Type B pancreatic cell (in vitro differentiated cells): ENCODE results near the gene SRPK2. TPM values are rescaled to one million over a fixed set of nuclear protein-coding genes. Genes with fewer than 3 reads are reported as not detected.

Experiments
- DNase-seq: peaks from one replicate; pipeline ENCODE4 v3.0.0; 2021; ENCODE audit warnings: mixed read lengths; ENCODE audit not compliant: unreplicated experiment; ENCODE audit errors: extremely low spot score
- H3K27ac Mint-ChIP-seq: 2 replicates; pipeline ENCODE4 v1.8.0; 2021; ENCODE audit warnings: mild to moderate bottlenecking, mixed read lengths
- H3K27me3 Mint-ChIP-seq: 2 replicates; pipeline ENCODE4 v1.8.0; 2021; ENCODE audit warnings: mixed read lengths
- H3K36me3 Mint-ChIP-seq: 2 replicates; pipeline ENCODE4 v1.8.0; 2021; ENCODE audit warnings: mixed read lengths
- H3K4me1 Mint-ChIP-seq: one replicate; pipeline ENCODE4 v1.8.0; 2021; ENCODE audit warnings: mixed read lengths; ENCODE audit not compliant: unreplicated experiment
- H3K4me3 Mint-ChIP-seq: 2 replicates; pipeline ENCODE4 v1.8.0; 2021; ENCODE audit warnings: mild to moderate bottlenecking, mixed read lengths
- H3K9me3 Mint-ChIP-seq: 2 replicates; pipeline ENCODE4 v1.8.0; 2021; ENCODE audit warnings: mixed read lengths
- total RNA-seq: library from RNA; stranded (reverse); gene quantifications from 2 replicates; pipeline ENCODE4 v1.2.1, GENCODE V29; 2021; ENCODE audit warnings: low replicate concordance
- TF ChIP-seq, protein P1 (sequence below): fragments of 200-600 bp; sonication (generic); conservative IDR thresholded peaks from 2 replicates; pipeline ENCODE4 v1.5.0; 2021; ENCODE audit warnings: antibody characterized with exemption, mild to moderate bottlenecking

The SRPK2 gene
- total RNA-seq, 1 donor from 2014 or later, result 36.0 TPM

- H3K36me3 Mint-ChIP-seq, result peaks cover 4% of the 10 kb centered on the region
- H3K4me1 Mint-ChIP-seq, result peaks cover 11% of the 10 kb centered on the region
- TF ChIP-seq, protein P1, sequence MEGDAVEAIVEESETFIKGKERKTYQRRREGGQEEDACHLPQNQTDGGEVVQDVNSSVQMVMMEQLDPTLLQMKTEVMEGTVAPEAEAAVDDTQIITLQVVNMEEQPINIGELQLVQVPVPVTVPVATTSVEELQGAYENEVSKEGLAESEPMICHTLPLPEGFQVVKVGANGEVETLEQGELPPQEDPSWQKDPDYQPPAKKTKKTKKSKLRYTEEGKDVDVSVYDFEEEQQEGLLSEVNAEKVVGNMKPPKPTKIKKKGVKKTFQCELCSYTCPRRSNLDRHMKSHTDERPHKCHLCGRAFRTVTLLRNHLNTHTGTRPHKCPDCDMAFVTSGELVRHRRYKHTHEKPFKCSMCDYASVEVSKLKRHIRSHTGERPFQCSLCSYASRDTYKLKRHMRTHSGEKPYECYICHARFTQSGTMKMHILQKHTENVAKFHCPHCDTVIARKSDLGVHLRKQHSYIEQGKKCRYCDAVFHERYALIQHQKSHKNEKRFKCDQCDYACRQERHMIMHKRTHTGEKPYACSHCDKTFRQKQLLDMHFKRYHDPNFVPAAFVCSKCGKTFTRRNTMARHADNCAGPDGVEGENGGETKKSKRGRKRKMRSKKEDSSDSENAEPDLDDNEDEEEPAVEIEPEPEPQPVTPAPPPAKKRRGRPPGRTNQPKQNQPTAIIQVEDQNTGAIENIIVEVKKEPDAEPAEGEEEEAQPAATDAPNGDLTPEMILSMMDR, result no peak
- H3K27ac Mint-ChIP-seq, result no peak overlapping the region
- H3K27me3 Mint-ChIP-seq, result no peaks in the 10 kb centered on the region
- no peaks in the 10 kb centered on the region for H3K9me3 Mint-ChIP-seq
- H3K4me3 Mint-ChIP-seq, result no peak overlapping the region
- DNase-seq, result no peak
These were observed 171.9 kb downstream of the SRPK2 start for GRCh38 chr7:105216786-105217185.

- Mint-ChIP-seq H3K27me3 (no peaks in the 10 kb centered on the region), H3K9me3 (no peaks in the 10 kb centered on the region)
- TF ChIP-seq, protein P1, result no peak
These were observed 172.9 kb downstream of the SRPK2 start for GRCh38 chr7:105215821-105216220.

DNA sequence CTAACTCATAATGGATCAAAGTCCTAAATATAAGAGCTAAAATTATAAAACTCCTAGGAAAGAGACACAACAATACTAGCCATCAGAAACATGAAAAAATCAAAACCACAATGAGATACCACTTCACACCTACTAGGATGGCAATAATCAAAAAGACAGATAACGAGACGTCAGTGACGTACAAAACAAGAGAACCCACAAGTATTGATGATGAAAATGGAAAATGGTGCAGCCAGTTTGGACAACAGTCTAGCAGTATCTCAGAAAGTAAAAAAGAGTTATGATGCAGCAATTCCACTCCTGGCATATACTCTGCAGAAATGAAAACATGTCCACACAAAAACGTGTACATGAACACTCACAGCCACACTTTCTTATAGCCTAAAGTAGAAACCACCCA is 173.5 kb downstream of the SRPK2 start:
- TF ChIP-seq, protein P1, result no peak
- Mint-ChIP-seq H3K4me1 (peaks cover 20% of the 10 kb centered on the region), H3K9me3 (no peaks in the 10 kb centered on the region), H3K4me3 (no peak overlapping the region), H3K27me3 (no peaks in the 10 kb centered on the region), H3K36me3 (peaks cover 4% of the 10 kb centered on the region), H3K27ac (peak overlapping the region; percentile 42)
- DNase-seq, result no peak

More at GRCh38 chr7:105215821-105216220, 172.9 kb downstream of the SRPK2 start:
- DNase-seq, result no peak
- no peak overlapping the region for H3K4me3 Mint-ChIP-seq
- peaks cover 13% of the 10 kb centered on the region for H3K4me1 Mint-ChIP-seq
- H3K27ac Mint-ChIP-seq, result peak overlapping the region; percentile 42
- H3K36me3 Mint-ChIP-seq, result peaks cover 4% of the 10 kb centered on the region

GRCh38 chr7:105213611-105214010 is 175.1 kb downstream of the SRPK2 start:
- Mint-ChIP-seq H3K9me3 (no peaks in the 10 kb centered on the region), H3K4me3 (no peak overlapping the region), H3K4me1 (peaks cover 21% of the 10 kb centered on the region), H3K36me3 (peaks cover 4% of the 10 kb centered on the region), H3K27me3 (no peaks in the 10 kb centered on the region), H3K27ac (no peak overlapping the region)
- DNase-seq, result no peak
- TF ChIP-seq, protein P1, result no peak

DNA sequence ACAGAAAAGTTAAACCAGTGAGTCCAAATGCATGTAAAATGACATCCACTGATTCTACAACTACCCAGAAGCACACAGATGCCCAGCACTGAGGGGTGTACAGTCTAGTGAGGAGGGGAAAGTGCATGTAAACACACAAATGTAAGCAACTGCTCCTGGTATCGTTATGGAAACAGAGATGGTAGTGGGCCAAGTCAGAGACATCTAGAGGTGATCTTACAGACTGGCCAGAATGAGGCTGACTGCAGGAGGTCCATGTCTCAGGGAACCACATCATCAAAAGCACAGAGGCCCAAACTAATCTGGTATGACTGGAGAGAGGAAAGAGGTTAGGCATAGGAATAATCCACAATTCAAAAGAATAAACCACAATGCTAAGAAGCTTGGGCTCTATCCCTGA is 176.5 kb downstream of the SRPK2 start:
- H3K36me3 Mint-ChIP-seq, result peaks cover 4% of the 10 kb centered on the region
- DNase-seq, result no peak
- H3K27me3 Mint-ChIP-seq, result no peaks in the 10 kb centered on the region
- TF ChIP-seq, protein P1, result no peak
- H3K4me1 Mint-ChIP-seq, result peaks cover 10% of the 10 kb centered on the region
- no peaks in the 10 kb centered on the region for H3K9me3 Mint-ChIP-seq
- H3K27ac Mint-ChIP-seq, result no peak overlapping the region
- H3K4me3 Mint-ChIP-seq, result no peak overlapping the region

GRCh38 chr7:105210721-105211205 is 178.0 kb downstream of the SRPK2 start:
- H3K9me3 Mint-ChIP-seq, result no peaks in the 10 kb centered on the region
- TF ChIP-seq, protein P1, result no peak
- peaks cover 4% of the 10 kb centered on the region for H3K36me3 Mint-ChIP-seq
- H3K4me3 Mint-ChIP-seq, result no peak overlapping the region
- H3K27ac Mint-ChIP-seq, result no peak overlapping the region
- H3K4me1 Mint-ChIP-seq, result peaks cover 14% of the 10 kb centered on the region
- no peak for DNase-seq
- no peaks in the 10 kb centered on the region for H3K27me3 Mint-ChIP-seq
